Measurements from ENCODE around the gene NMNAT2. TPM values are rescaled to one million over a fixed set of nuclear protein-coding genes. Genes with fewer than 3 reads are reported as not detected.
A peak's percentile ranks its signal among the peaks of the same experiment; 100 is the strongest.
"Not testable (repeated sequence)": the region's sequence is repeated elsewhere in the genome, so short reads cannot be mapped to it uniquely, and the experiment has no call there.

The NMNAT2 gene
- polyA plus RNA-seq, 2 donors, result 0.06 to 0.12 TPM

- Histone ChIP-seq H3K27ac (ENCODE audit: low read depth in 2 of 2, low read length in 1 of 2) (no peak overlapping the region), H3K4me1 (ENCODE audit: control insufficient read depth in 2 of 2, insufficient read depth in 2 of 2, low read length in 1 of 2) (no peaks in the 10 kb centered on the region), H3K36me3 (ENCODE audit: control insufficient read depth in 2 of 2, insufficient read depth in 2 of 2, low read length in 1 of 2) (no peaks in the 10 kb centered on the region), H3K9me3 (ENCODE audit: control insufficient read depth in 2 of 2, insufficient read depth in 1 of 2, low read depth in 1 of 2, low read length in 1 of 2) (no peaks in the 10 kb centered on the region), H3K4me3 (ENCODE audit: low read depth in 1 of 2, low read length in 2 of 2) (no peak overlapping the region), H3K27me3 (ENCODE audit: control insufficient read depth in 1 of 2, insufficient read depth in 2 of 2, low read length in 2 of 2) (no peaks in the 10 kb centered on the region)
- 65 to 83% methylated on average over 3 of the region's 3 CpGs for WGBS, 2 donors
Observed at GRCh38 chr1:183247484-183247883, 170.7 kb downstream of the NMNAT2 start.

GRCh38 chr1:183247066-183247465, 171.1 kb downstream of the NMNAT2 start:
- Histone ChIP-seq H3K9me3 (ENCODE audit: control insufficient read depth in 2 of 2, insufficient read depth in 1 of 2, low read depth in 1 of 2, low read length in 1 of 2) (no peaks in the 10 kb centered on the region), H3K27ac (ENCODE audit: low read depth in 2 of 2, low read length in 1 of 2) (no peak overlapping the region), H3K27me3 (ENCODE audit: control insufficient read depth in 1 of 2, insufficient read depth in 2 of 2, low read length in 2 of 2) (no peaks in the 10 kb centered on the region), H3K4me1 (ENCODE audit: control insufficient read depth in 2 of 2, insufficient read depth in 2 of 2, low read length in 1 of 2) (no peaks in the 10 kb centered on the region), H3K36me3 (ENCODE audit: control insufficient read depth in 2 of 2, insufficient read depth in 2 of 2, low read length in 1 of 2) (no peaks in the 10 kb centered on the region), H3K4me3 (ENCODE audit: low read depth in 1 of 2, low read length in 2 of 2) (no peak overlapping the region)
- 91% methylated on average over 11 of the region's 11 CpGs for WGBS, 2 donors

- Histone ChIP-seq H3K4me3 (ENCODE audit: low read depth in 1 of 2, low read length in 2 of 2) (no peak overlapping the region), H3K4me1 (ENCODE audit: control insufficient read depth in 2 of 2, insufficient read depth in 2 of 2, low read length in 1 of 2) (no peaks in the 10 kb centered on the region), H3K27ac (ENCODE audit: low read depth in 2 of 2, low read length in 1 of 2) (no peak overlapping the region), H3K9me3 (ENCODE audit: control insufficient read depth in 2 of 2, insufficient read depth in 1 of 2, low read depth in 1 of 2, low read length in 1 of 2) (no peaks in the 10 kb centered on the region), H3K36me3 (ENCODE audit: control insufficient read depth in 2 of 2, insufficient read depth in 2 of 2, low read length in 1 of 2) (no peaks in the 10 kb centered on the region), H3K27me3 (ENCODE audit: control insufficient read depth in 1 of 2, insufficient read depth in 2 of 2, low read length in 2 of 2) (no peaks in the 10 kb centered on the region)
Observed at GRCh38 chr1:183246436-183246835, 171.7 kb downstream of the NMNAT2 start.

- Histone ChIP-seq H3K36me3 (ENCODE audit: control insufficient read depth in 2 of 2, insufficient read depth in 2 of 2, low read length in 1 of 2) (no peaks in the 10 kb centered on the region), H3K27me3 (ENCODE audit: control insufficient read depth in 1 of 2, insufficient read depth in 2 of 2, low read length in 2 of 2) (no peaks in the 10 kb centered on the region), H3K9me3 (ENCODE audit: control insufficient read depth in 2 of 2, insufficient read depth in 1 of 2, low read depth in 1 of 2, low read length in 1 of 2) (no peaks in the 10 kb centered on the region), H3K27ac (ENCODE audit: low read depth in 2 of 2, low read length in 1 of 2) (peak overlapping the region; percentile 8 to 53), H3K4me3 (ENCODE audit: low read depth in 1 of 2, low read length in 2 of 2) (no peak overlapping the region), H3K4me1 (ENCODE audit: control insufficient read depth in 2 of 2, insufficient read depth in 2 of 2, low read length in 1 of 2) (no peaks in the 10 kb centered on the region)
- WGBS, 2 donors, result 88 to 97% methylated on average over 3 of the region's 3 CpGs
Observed at GRCh38 chr1:183245357-183245756, 172.8 kb downstream of the NMNAT2 start.

GRCh38 chr1:183244466-183244865, 173.7 kb downstream of the NMNAT2 start:
- Histone ChIP-seq H3K4me3 (ENCODE audit: low read depth in 1 of 2, low read length in 2 of 2) (no peak overlapping the region), H3K27ac (ENCODE audit: low read depth in 2 of 2, low read length in 1 of 2) (no peak overlapping the region), H3K36me3 (ENCODE audit: control insufficient read depth in 2 of 2, insufficient read depth in 2 of 2, low read length in 1 of 2) (no peaks in the 10 kb centered on the region), H3K4me1 (ENCODE audit: control insufficient read depth in 2 of 2, insufficient read depth in 2 of 2, low read length in 1 of 2) (no peaks in the 10 kb centered on the region), H3K27me3 (ENCODE audit: control insufficient read depth in 1 of 2, insufficient read depth in 2 of 2, low read length in 2 of 2) (no peaks in the 10 kb centered on the region), H3K9me3 (ENCODE audit: control insufficient read depth in 2 of 2, insufficient read depth in 1 of 2, low read depth in 1 of 2, low read length in 1 of 2) (no peaks in the 10 kb centered on the region)
- WGBS, 2 donors, result 67 to 75% methylated on average over 1 of the region's 1 CpG

- 82 to 86% methylated on average over 5 of the region's 5 CpGs for WGBS, 2 donors
- Histone ChIP-seq H3K4me1 (ENCODE audit: control insufficient read depth in 2 of 2, insufficient read depth in 2 of 2, low read length in 1 of 2) (no peaks in the 10 kb centered on the region), H3K27ac (ENCODE audit: low read depth in 2 of 2, low read length in 1 of 2) (peak overlapping the region in 1 of 2 donors; percentile 32), H3K4me3 (ENCODE audit: low read depth in 1 of 2, low read length in 2 of 2) (no peak overlapping the region), H3K36me3 (ENCODE audit: control insufficient read depth in 2 of 2, insufficient read depth in 2 of 2, low read length in 1 of 2) (no peaks in the 10 kb centered on the region), H3K9me3 (ENCODE audit: control insufficient read depth in 2 of 2, insufficient read depth in 1 of 2, low read depth in 1 of 2, low read length in 1 of 2) (no peaks in the 10 kb centered on the region), H3K27me3 (ENCODE audit: control insufficient read depth in 1 of 2, insufficient read depth in 2 of 2, low read length in 2 of 2) (no peaks in the 10 kb centered on the region)
Observed at GRCh38 chr1:183243161-183244050, 174.8 kb downstream of the NMNAT2 start.

- H3K4me1 ChIP-seq (ENCODE audit: control insufficient read depth in 2 of 2, insufficient read depth in 2 of 2, low read length in 1 of 2), result no peaks in the 10 kb centered on the region
Observed at GRCh38 chr1:183242556-183242955, 175.6 kb downstream of the NMNAT2 start.

GRCh38 chr1:183241471-183241870, 176.7 kb downstream of the NMNAT2 start:
- H3K27me3 ChIP-seq (ENCODE audit: control insufficient read depth in 1 of 2, insufficient read depth in 2 of 2, low read length in 2 of 2), result no peaks in the 10 kb centered on the region
- H3K4me1 ChIP-seq (ENCODE audit: control insufficient read depth in 2 of 2, insufficient read depth in 2 of 2, low read length in 1 of 2), result no peaks in the 10 kb centered on the region
- 72 to 74% methylated on average over 3 of the region's 3 CpGs for WGBS, 2 donors
- H3K27ac ChIP-seq (ENCODE audit: low read depth in 2 of 2, low read length in 1 of 2), result no peak overlapping the region
- no peaks in the 10 kb centered on the region for H3K36me3 ChIP-seq (ENCODE audit: control insufficient read depth in 2 of 2, insufficient read depth in 2 of 2, low read length in 1 of 2)
- no peak overlapping the region for H3K4me3 ChIP-seq (ENCODE audit: low read depth in 1 of 2, low read length in 2 of 2)
- no peaks in the 10 kb centered on the region for H3K9me3 ChIP-seq (ENCODE audit: control insufficient read depth in 2 of 2, insufficient read depth in 1 of 2, low read depth in 1 of 2, low read length in 1 of 2)

More at GRCh38 chr1:183242556-183242955, 175.6 kb downstream of the NMNAT2 start:
- no peak overlapping the region for H3K4me3 ChIP-seq (ENCODE audit: low read depth in 1 of 2, low read length in 2 of 2)
- H3K27ac ChIP-seq (ENCODE audit: low read depth in 2 of 2, low read length in 1 of 2), result no peak overlapping the region
- WGBS, 2 donors, result 74 to 82% methylated on average over 3 of the region's 3 CpGs
- no peaks in the 10 kb centered on the region for H3K9me3 ChIP-seq (ENCODE audit: control insufficient read depth in 2 of 2, insufficient read depth in 1 of 2, low read depth in 1 of 2, low read length in 1 of 2)
- no peaks in the 10 kb centered on the region for H3K36me3 ChIP-seq (ENCODE audit: control insufficient read depth in 2 of 2, insufficient read depth in 2 of 2, low read length in 1 of 2)
- H3K27me3 ChIP-seq (ENCODE audit: control insufficient read depth in 1 of 2, insufficient read depth in 2 of 2, low read length in 2 of 2), result no peaks in the 10 kb centered on the region

GRCh38 chr1:183240853-183241252, 177.3 kb downstream of the NMNAT2 start:
- 87 to 92% methylated on average over 8 of the region's 8 CpGs for WGBS, 2 donors
- H3K4me3 ChIP-seq (ENCODE audit: low read depth in 1 of 2, low read length in 2 of 2); H3K9me3 ChIP-seq (ENCODE audit: control insufficient read depth in 2 of 2, insufficient read depth in 1 of 2, low read depth in 1 of 2, low read length in 1 of 2); H3K36me3 ChIP-seq (ENCODE audit: control insufficient read depth in 2 of 2, insufficient read depth in 2 of 2, low read length in 1 of 2); H3K27ac ChIP-seq (ENCODE audit: low read depth in 2 of 2, low read length in 1 of 2); H3K27me3 ChIP-seq (ENCODE audit: control insufficient read depth in 1 of 2, insufficient read depth in 2 of 2, low read length in 2 of 2); H3K4me1 ChIP-seq (ENCODE audit: control insufficient read depth in 2 of 2, insufficient read depth in 2 of 2, low read length in 1 of 2): not testable (repeated sequence)

- Histone ChIP-seq H3K27me3 (ENCODE audit: control insufficient read depth in 1 of 2, insufficient read depth in 2 of 2, low read length in 2 of 2) (no peaks in the 10 kb centered on the region), H3K4me3 (ENCODE audit: low read depth in 1 of 2, low read length in 2 of 2) (no peak overlapping the region), H3K36me3 (ENCODE audit: control insufficient read depth in 2 of 2, insufficient read depth in 2 of 2, low read length in 1 of 2) (no peaks in the 10 kb centered on the region), H3K27ac (ENCODE audit: low read depth in 2 of 2, low read length in 1 of 2) (peak overlapping the region; percentile 37 to 44), H3K9me3 (ENCODE audit: control insufficient read depth in 2 of 2, insufficient read depth in 1 of 2, low read depth in 1 of 2, low read length in 1 of 2) (no peaks in the 10 kb centered on the region), H3K4me1 (ENCODE audit: control insufficient read depth in 2 of 2, insufficient read depth in 2 of 2, low read length in 1 of 2) (peaks cover 0 to 1% of the 10 kb centered on the region in 2 donors)
- 88 to 89% methylated on average over 4 of the region's 4 CpGs for WGBS, 2 donors
Observed at GRCh38 chr1:183240526-183240825, 177.7 kb downstream of the NMNAT2 start.
